Kidney epithelial cell (primary cell): ENCODE measurements around the gene SUN3. TPM values are rescaled to one million over a fixed set of nuclear protein-coding genes. Genes with fewer than 3 reads are reported as not detected.

ENCODE experiments used
- DNase-seq: peaks from one replicate; pipeline ENCODE4 v3.0.0-alpha.2; 2010; ENCODE audit warnings: low read depth
- H3K27me3 ChIP-seq: 2 replicates; pipeline ENCODE4 v1.6.0; 2011; ENCODE audit warnings: low read length; ENCODE audit not compliant: control insufficient read depth, insufficient read depth
- H3K36me3 ChIP-seq: 2 replicates; pipeline ENCODE4 v1.5.1; 2011; ENCODE audit warnings: low read length; ENCODE audit not compliant: control insufficient read depth, insufficient read depth
- H3K4me3 ChIP-seq: 2 replicates; pipeline ENCODE4 v1.5.1; 2011; ENCODE audit warnings: low read depth, mild to moderate bottlenecking, control low read depth, low read length
- CTCF ChIP-seq: IDR thresholded peaks from 2 replicates; pipeline ENCODE4 v1.5.1; 2011; ENCODE audit warnings: mild to moderate bottlenecking, moderate library complexity, low read length, control low read depth, inconsistent platforms; ENCODE audit not compliant: insufficient read depth, poor library complexity, severe bottlenecking
- total RNA-seq: library from RNA; depleted of rRNA; stranded (reverse); fragments of >200 nt; gene quantifications from 2 replicates; pipeline ENCODE4 v1.2.3, GENCODE V29; 2015

The SUN3 gene
- total RNA-seq = not detected in 2 replicates

- no peak for TF ChIP-seq CTCF
Observed at GRCh38 chr7:48028938-48029337, at the start of gene SUN3. Gene SUN3, minus strand, starts transcription at chr7:48029107. Its CDS starts 169 bp downstream, at chr7:48028938.

GRCh38 chr7:48078470-48078869 is 49.6 kb upstream of the SUN3 start:
- H3K4me3 ChIP-seq = no peak overlapping the region
- H3K36me3 ChIP-seq = no peaks in the 10 kb centered on the region
- no peak for DNase-seq
- no peak for TF ChIP-seq CTCF
- no peaks in the 10 kb centered on the region for H3K27me3 ChIP-seq

More at GRCh38 chr7:48028938-48029337, at the start of gene SUN3:
- DNase-seq = no peak
- Histone ChIP-seq H3K4me3 (no peak within 1 kb of the TSS), H3K36me3 (no peaks in the 10 kb centered on the region), H3K27me3 (no peaks in the 10 kb centered on the region)

- no peak for DNase-seq
- no peak overlapping the region for H3K4me3 ChIP-seq
- no peaks in the 10 kb centered on the region for H3K36me3 ChIP-seq
- TF ChIP-seq CTCF = no peak
- no peaks in the 10 kb centered on the region for H3K27me3 ChIP-seq
Observed at GRCh38 chr7:48077423-48077822, 48.5 kb upstream of the SUN3 start.

- Histone ChIP-seq H3K27me3 (no peaks in the 10 kb centered on the region), H3K36me3 (no peaks in the 10 kb centered on the region), H3K4me3 (no peak overlapping the region)
- no peak for TF ChIP-seq CTCF
- DNase-seq = no peak
Observed at GRCh38 chr7:48074204-48074654, 45.3 kb upstream of the SUN3 start.

GRCh38 chr7:48067475-48067874 is 38.6 kb upstream of the SUN3 start:
- no peaks in the 10 kb centered on the region for H3K27me3 ChIP-seq
- H3K4me3 ChIP-seq = no peak overlapping the region
- no peaks in the 10 kb centered on the region for H3K36me3 ChIP-seq
- TF ChIP-seq CTCF = no peak
- no peak for DNase-seq

GRCh38 chr7:48063985-48064384 is 35.1 kb upstream of the SUN3 start:
- TF ChIP-seq CTCF = no peak
- no peaks in the 10 kb centered on the region for H3K36me3 ChIP-seq
- no peaks in the 10 kb centered on the region for H3K27me3 ChIP-seq
- no peak for DNase-seq
- H3K4me3 ChIP-seq = no peak overlapping the region
